ENCODE results near the gene SLFN11.

- TF ChIP-seq CTCF (conservative IDR thresholded peaks at IDR 0.05; ENCODE audit: low read length) (no peak), EZH2phosphoT487 (IDR thresholded peaks at IDR 0.05; ENCODE audit: borderline replicate concordance, low read depth, low read length) (no peak)
Measured at GRCh38 chr17:35322749-35323148, 50.7 kb downstream of the SLFN11 start.
